Measurements from ENCODE around the gene SCUBE1. TPM values are rescaled to one million over a fixed set of nuclear protein-coding genes. Genes with fewer than 3 reads are reported as not detected.
"Not testable (repeated sequence)": the region's sequence is repeated elsewhere in the genome, so short reads cannot be mapped to it uniquely, and the experiment has no call there.

The SCUBE1 gene
- total and polyA plus RNA-seq, 2 donors (not counting 3 experiments of a cell fraction or from before 2014, with no cell fraction given): 0.07 TPM; not detected in 1

DNA sequence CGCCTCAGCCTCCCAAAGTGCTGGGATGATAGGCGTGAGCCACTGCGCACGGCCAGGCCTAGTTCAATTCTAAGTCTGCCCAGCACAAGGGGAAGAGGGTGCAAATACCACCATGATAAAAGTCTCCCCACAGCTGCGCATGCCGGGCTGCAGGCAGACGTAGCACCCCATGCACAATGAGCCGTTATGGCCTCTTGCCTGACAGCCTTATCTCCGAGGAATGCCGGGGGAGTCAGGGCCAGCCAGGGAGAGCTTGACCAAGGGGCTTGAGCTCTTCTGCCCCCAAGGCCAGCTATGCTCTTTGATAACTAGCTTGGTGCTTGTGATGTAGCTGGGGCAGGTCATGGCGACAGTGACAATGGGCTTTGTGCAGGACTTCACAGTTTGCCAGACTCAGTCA is 13.7 kb upstream of the SCUBE1 start:
- ChIA-PET POLR2A (no interaction called here), CTCF (interaction anchor here (3.5 kb wide), 1 partner anchor 10 kb away, joined by 15 read pairs; no protein-coding TSS in a partner anchor)

DNA sequence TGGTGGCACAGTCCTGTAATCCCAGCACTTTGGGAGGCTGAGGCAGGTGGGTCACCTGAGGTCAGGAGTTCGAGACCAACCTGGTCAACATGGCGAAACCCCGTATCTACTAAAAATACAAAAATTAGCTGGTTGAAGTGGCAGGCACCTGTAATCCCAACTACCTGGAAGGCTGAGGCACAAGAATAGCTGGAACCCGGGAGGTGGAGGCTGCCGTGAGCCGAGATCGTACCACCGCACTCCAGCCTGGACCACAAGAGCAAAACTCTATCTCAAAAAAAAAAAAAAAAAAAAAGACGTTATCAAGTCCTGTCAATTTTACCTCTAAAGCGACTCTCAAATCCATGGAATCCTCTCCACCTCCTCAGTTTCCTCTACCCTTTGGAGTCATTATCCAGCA is 12.5 kb upstream of the SCUBE1 start:
- FAIRE-seq; H3K27ac ChIP-seq (ENCODE audit: insufficient read depth, low read depth, low read length); H3K9me1 ChIP-seq (replicated peaks; ENCODE audit: control insufficient read depth, extremely low read depth, insufficient read depth, low read length); H3K9me3 ChIP-seq (replicated peaks; ENCODE audit: control insufficient read depth, insufficient read depth, low read length); H3K4me3 ChIP-seq (replicated peaks in 1 of 3; ENCODE audit: insufficient read depth in 1 of 3, low read depth in 1 of 3, low read length in 3 of 3); H3K4me2 ChIP-seq (ENCODE audit: insufficient read depth, low read length); dilution Hi-C loops (cut with MboI; ENCODE audit: extremely low pct_ligation_motif_present, low sequenced_read_pairs); H3K4me1 ChIP-seq (ENCODE audit: control insufficient read depth, extremely low read depth, insufficient read depth, low read length); H3K27me3 ChIP-seq (ENCODE audit: control insufficient read depth in 2 of 2, insufficient read depth in 2 of 2, low read length in 2 of 2); DNase-seq (ENCODE audit: low read depth, low spot score); H3K36me3 ChIP-seq (ENCODE audit: control insufficient read depth in 2 of 2, extremely low read depth in 1 of 2, insufficient read depth in 2 of 2, low read length in 2 of 2); H4K20me1 ChIP-seq (replicated peaks; ENCODE audit: control insufficient read depth, extremely low read depth, insufficient read depth, low read length); BruUV-seq (replicated peaks); H3K79me2 ChIP-seq (ENCODE audit: control insufficient read depth, insufficient read depth, low read length); H3K9ac ChIP-seq (replicated peaks; ENCODE audit: extremely low read depth, insufficient read depth, low read length); intact Hi-C loops (cut with micrococcal nuclease); POLR2A ChIA-PET; H2AFZ ChIP-seq (ENCODE audit: low read depth, low read length): not testable (repeated sequence)
- CTCF ChIA-PET: interaction anchor here (3.5 kb wide), 1 partner anchor 9 kb away, joined by 15 read pairs; no protein-coding TSS in a partner anchor

More for the DNA sequence above, 13.7 kb upstream of the SCUBE1 start:
- no peak for TF ChIP-seq JUN (IDR thresholded peaks at IDR 0.05; ENCODE audit: borderline replicate concordance, insufficient read depth, insufficient read length, low read depth)
- TF ChIP-seq POLR2AphosphoS5 (IDR thresholded peaks at IDR 0.05; ENCODE audit: insufficient read depth, low read depth, low read length): no peak
- TF ChIP-seq POLR2A (IDR thresholded peaks at IDR 0.05; ENCODE audit: low read depth, low read length): no peak
- no peak for TF ChIP-seq MYC (IDR thresholded peaks at IDR 0.05; ENCODE audit: low read depth, low read length)
- no peak for TF ChIP-seq GATA2 (IDR thresholded peaks at IDR 0.05; ENCODE audit: insufficient read depth, insufficient read length, low read depth, low read length)
- no peak for TF ChIP-seq EZH2 (IDR thresholded peaks at IDR 0.05; ENCODE audit: borderline replicate concordance, low read depth, low read length, severe bottlenecking)
- TF ChIP-seq, protein P1, sequence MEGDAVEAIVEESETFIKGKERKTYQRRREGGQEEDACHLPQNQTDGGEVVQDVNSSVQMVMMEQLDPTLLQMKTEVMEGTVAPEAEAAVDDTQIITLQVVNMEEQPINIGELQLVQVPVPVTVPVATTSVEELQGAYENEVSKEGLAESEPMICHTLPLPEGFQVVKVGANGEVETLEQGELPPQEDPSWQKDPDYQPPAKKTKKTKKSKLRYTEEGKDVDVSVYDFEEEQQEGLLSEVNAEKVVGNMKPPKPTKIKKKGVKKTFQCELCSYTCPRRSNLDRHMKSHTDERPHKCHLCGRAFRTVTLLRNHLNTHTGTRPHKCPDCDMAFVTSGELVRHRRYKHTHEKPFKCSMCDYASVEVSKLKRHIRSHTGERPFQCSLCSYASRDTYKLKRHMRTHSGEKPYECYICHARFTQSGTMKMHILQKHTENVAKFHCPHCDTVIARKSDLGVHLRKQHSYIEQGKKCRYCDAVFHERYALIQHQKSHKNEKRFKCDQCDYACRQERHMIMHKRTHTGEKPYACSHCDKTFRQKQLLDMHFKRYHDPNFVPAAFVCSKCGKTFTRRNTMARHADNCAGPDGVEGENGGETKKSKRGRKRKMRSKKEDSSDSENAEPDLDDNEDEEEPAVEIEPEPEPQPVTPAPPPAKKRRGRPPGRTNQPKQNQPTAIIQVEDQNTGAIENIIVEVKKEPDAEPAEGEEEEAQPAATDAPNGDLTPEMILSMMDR (IDR thresholded peaks at IDR 0.05; ENCODE audit: extremely low read depth in 1 of 2, insufficient read depth in 1 of 2, low read depth in 1 of 2, low read length in 2 of 2): no peak
- TF ChIP-seq, protein P2, sequence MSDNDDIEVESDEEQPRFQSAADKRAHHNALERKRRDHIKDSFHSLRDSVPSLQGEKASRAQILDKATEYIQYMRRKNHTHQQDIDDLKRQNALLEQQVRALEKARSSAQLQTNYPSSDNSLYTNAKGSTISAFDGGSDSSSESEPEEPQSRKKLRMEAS (IDR thresholded peaks at IDR 0.05; ENCODE audit: insufficient read depth, insufficient read length): no peak
- TF ChIP-seq FOS (IDR thresholded peaks at IDR 0.05; ENCODE audit: borderline replicate concordance, insufficient read depth, low read length): no peak
- no peak for DNase-seq (ENCODE audit: low read depth, low spot score)
- no peaks in the 10 kb centered on the region for H3K79me2 ChIP-seq (ENCODE audit: control insufficient read depth, insufficient read depth, low read length)
- no peak overlapping the region for H2AFZ ChIP-seq (ENCODE audit: low read depth, low read length)
- BruUV-seq (replicated peaks): no TSS peak
- FAIRE-seq: no peak
- intact Hi-C loops (cut with micrococcal nuclease) (no loop called here), dilution Hi-C loops (cut with MboI; ENCODE audit: extremely low pct_ligation_motif_present, low sequenced_read_pairs) (no loop called here)
- no peaks in the 10 kb centered on the region for H3K27me3 ChIP-seq (ENCODE audit: control insufficient read depth in 2 of 2, insufficient read depth in 2 of 2, low read length in 2 of 2)
- no peaks in the 10 kb centered on the region for H4K20me1 ChIP-seq (replicated peaks; ENCODE audit: control insufficient read depth, extremely low read depth, insufficient read depth, low read length)
- H3K36me3 ChIP-seq (ENCODE audit: control insufficient read depth in 2 of 2, extremely low read depth in 1 of 2, insufficient read depth in 2 of 2, low read length in 2 of 2): no peaks in the 10 kb centered on the region
- no peak overlapping the region for H3K4me2 ChIP-seq (ENCODE audit: insufficient read depth, low read length)
- H3K9ac ChIP-seq (replicated peaks; ENCODE audit: extremely low read depth, insufficient read depth, low read length): no peak overlapping the region
- H3K9me3 ChIP-seq (replicated peaks; ENCODE audit: control insufficient read depth, insufficient read depth, low read length): no peaks in the 10 kb centered on the region
- H3K9me1 ChIP-seq (replicated peaks; ENCODE audit: control insufficient read depth, extremely low read depth, insufficient read depth, low read length): no peaks in the 10 kb centered on the region
- H3K27ac ChIP-seq (ENCODE audit: insufficient read depth, low read depth, low read length): no peak overlapping the region
- H3K4me1 ChIP-seq (ENCODE audit: control insufficient read depth, extremely low read depth, insufficient read depth, low read length): no peaks in the 10 kb centered on the region
- no peak overlapping the region for H3K4me3 ChIP-seq (replicated peaks in 1 of 3; ENCODE audit: insufficient read depth in 1 of 3, low read depth in 1 of 3, low read length in 3 of 3)

Data from endothelial cell of umbilical vein (primary cell).